ENCODE data around the gene TMC8.

Gene TMC8

DNA sequence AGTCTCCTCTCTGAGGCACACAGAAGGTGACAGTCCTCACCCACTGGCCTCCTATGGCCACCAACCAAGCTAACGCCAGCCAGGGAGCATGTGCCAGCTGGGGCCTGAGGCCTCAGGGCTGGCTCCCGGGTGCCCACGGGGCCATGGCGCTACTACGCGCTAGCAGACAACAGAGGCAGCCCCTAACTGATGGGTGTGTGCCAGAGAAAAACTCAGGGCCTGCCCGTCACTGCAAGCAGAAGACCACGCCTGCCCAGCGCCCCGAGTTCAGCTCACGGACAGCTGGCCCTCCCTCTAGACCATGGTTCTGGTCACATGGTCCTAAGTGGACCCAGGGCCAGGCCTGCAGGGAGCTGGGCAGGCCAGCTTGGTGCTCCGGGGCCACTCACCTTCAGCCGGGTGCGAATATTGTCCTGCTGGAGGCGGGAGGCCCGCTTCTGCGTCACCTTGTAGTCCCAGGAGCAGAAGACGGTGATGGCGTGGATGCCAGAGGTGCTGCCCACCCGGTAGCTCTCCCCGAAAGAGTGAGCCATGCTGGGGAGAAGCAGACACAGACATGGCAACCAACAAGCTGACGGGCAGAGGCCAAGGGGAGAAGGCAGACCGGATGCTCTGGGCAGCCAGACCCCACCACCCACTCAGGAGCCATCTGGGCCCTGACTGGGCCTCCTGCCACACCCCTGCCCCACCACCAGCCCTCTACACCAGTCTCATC is 8.2 kb upstream of the TMC8 start:
- in situ Hi-C loops (cut with MboI; ENCODE audit: low sequenced_read_pairs): no loop called here

GRCh38 chr17:78122931-78123249 is 7.7 kb upstream of the TMC8 start:
- in situ Hi-C loops (cut with MboI; ENCODE audit: low sequenced_read_pairs): no loop called here

- in situ Hi-C loops (cut with MboI; ENCODE audit: low sequenced_read_pairs): no loop called here
Measured at GRCh38 chr17:78123258-78123929, 7.2 kb upstream of the TMC8 start.

DNA sequence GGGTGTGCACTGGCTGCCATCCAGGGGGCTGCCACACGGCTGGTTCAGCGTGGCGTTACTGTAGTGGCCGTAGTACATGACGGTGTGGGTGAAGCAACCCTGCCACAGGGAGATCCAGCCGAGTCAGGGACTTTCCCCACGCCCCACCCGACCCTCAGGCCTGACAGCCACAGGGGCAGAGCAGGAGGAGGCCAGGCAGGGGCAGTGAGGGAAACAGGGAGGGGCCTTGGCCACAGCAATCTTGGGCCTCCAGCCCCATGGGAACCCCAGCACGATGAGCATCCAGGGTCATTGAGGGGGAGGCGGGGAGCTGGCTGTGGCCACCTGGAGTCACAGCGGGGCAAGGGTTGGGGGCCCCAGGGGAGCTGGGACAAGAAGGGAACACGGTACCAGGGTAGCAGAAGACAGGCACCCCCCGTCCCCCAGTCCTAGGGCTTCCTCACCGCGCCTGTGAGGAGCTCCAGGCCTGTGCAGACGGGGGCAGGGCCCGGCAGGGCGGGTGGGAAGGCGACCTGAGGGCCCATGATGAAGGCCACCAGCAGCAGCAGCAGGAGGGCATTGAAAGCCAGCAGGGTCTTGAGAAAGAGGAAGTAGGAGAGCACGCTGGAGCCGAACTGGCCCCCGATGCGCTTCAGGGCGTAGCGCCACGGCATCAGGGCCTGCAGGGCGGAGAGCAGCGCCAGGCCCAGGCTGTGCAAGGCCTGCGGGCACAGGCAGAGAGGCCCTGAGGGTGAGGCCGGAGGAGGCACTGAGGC is 6.3 kb upstream of the TMC8 start:
- in situ Hi-C loops (cut with MboI; ENCODE audit: low sequenced_read_pairs): no loop called here

DNA sequence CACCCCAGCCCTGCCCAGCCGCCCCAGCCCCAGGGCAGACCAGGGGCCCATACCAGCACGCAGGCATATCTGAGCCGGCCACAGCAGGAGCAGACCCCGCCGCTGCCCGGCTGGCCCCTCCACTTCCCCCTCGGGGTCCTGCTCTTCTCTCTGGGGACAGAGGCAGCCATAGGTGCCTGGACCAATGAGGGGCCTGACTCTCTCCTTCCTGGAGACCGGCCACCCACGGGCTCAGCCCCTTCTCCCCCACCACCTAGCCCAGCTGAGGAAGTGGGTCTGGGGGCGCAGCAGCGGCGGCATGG is 5.8 kb upstream of the TMC8 start:
- in situ Hi-C loops (cut with MboI; ENCODE audit: low sequenced_read_pairs): no loop called here

DNA sequence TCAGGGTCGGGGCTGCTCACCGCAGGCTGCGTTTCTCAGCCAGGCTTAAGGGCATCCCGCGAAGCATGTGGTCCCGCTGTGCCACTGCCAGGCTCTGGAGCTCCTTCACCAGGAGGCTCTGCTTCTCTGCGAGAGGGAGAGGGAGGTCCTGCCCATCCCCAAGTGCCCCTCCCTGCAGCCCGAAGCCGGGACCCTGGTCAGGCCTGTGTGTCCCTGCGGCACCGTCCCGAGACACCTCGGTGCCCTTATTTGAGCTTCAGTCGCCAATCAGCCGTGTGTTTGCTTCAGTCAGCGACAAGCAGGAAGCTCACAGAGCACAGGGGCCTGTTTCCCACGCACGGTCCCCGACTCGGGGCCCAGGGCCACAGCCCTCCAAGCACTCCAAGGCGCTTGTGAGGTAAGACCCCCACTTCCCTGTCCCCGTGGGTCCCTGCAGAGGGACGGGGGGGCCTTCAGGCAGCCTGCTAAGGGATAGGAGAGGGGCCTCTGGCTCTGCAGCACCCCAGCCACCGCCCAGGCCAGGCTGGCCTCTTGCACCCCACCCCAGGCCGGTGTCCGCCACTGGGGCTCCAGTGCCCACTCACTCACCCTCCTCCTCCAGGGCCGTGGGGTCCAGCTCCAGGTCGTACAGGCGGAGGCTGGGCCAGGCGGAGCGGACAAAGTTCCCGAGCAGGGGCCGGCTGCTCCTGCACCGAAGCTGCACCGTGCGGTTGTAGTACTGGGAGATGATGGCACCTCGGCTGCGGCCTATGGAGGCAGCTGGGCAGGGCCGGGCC is 5.2 kb upstream of the TMC8 start:
- in situ Hi-C loops (cut with MboI; ENCODE audit: low sequenced_read_pairs): no loop called here

GRCh38 chr17:78125976-78126894 is 4.3 kb upstream of the TMC8 start:
- in situ Hi-C loops (cut with MboI; ENCODE audit: low sequenced_read_pairs): no loop called here

- in situ Hi-C loops (cut with MboI; ENCODE audit: low sequenced_read_pairs): no loop called here
Measured at GRCh38 chr17:78126895-78127238, 3.7 kb upstream of the TMC8 start.

DNA sequence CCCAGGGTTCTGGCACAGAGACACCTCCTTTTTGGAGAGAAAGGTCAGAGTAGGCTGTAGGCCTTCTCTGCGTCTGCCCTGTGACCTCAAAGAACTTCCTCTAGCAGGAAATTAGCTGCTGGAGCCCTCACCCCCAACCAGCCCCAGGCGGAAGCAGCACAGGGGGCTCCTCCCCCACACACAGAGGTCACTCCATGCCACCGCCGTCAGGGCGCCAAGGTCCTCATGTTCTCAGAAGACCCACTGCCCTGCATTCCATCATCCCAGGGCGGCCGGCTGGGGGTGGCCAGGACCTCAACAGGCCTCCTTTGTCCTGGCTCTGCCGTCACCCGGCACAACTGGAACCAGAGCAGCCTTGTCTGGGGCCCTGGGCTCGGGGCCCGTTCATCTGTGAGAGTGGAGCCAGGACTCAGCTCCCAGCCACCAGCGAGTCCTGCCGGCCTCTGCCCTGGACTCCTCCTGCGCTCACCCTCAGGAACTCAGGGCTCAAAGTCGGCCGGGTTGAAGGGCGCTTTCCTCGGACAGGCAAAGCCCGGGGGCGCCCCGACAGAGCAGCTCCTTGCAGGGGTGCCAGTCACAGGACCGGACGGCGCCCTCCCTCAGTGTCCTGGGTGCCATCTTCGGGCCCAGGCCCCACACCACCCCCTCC is 3.2 kb upstream of the TMC8 start:
- in situ Hi-C loops (cut with MboI; ENCODE audit: low sequenced_read_pairs): no loop called here

DNA sequence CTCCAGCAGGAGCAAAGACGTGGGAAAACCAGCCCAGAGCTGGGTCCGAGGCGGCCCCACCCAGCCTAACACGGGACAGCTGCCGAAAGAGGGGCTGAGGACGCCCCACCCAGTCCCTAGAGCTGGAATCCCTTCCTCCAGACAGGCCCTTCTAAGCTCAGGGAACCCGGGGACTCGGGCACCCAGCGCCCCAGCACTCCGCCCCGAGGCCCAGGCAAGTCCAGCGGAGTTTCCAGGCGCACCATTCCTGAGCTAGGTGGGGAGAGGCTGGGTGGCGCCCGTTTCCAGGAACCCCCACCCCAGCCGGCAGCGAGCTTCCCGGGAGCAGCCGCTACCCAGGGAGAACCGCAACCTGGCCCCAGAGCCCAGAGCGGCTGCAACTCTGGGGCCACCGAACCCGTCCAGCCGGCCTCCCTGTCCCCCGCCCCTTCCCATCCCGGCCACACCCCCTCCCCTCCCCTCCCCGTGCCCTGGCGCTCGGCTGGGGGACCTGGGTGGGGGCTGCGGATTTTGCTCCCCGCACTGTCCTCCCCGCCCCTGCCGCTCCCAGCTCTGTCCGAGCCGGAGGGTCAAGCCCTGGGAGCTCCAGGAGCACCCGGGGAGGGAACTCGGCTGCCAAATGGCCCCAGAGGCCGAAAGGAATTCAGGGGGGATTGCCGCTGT is 2.6 kb upstream of the TMC8 start:
- in situ Hi-C loops (cut with MboI; ENCODE audit: low sequenced_read_pairs): no loop called here

DNA sequence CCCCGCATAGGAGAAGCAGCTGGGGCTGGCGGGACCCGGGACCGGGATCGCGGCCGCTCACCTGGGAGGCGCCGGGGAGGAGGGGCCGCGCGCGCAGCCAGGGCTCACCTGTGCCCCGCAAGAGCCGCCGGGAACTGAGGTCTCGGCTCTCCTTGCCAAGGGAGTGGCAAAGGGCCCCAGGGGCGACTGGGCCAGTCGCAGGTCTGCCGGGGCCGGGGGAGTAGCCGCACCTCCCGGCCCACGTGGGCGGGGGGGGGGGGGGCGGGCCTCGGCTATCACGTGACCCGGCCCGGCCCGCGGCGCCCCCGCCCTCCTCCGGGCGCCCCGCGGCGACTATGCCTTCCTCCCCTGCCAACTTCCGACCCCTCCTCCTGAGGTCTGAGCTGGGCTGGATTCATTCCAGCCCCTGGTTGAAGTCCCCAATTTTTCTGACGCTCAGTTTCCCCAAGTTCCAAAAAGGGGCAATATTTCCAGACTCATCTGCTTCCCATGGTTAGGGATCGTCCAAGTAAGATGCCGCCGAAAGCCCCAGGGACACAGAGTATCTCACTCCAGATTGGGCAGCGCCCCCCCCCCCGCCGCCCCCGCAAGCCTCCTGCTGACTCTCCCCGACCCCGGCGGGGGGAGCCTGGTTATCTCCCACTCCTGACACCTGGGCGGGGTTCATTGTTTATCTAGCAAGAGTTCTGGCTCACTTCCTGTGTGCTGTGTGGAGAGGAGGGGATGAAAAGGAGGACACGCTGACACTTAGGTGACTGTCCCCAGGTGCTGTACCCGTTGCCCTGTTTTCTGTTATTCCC is 1.8 kb upstream of the TMC8 start, which contains the start of gene TMC6:
TSS of gene TMC6 (minus strand) at position 205 of the 800 bp plus-strand sequence. CDS start 1,923 bp downstream, outside the sequence.
- in situ Hi-C loops (cut with MboI; ENCODE audit: low sequenced_read_pairs): no loop called here

- in situ Hi-C loops (cut with MboI; ENCODE audit: low sequenced_read_pairs): no loop called here
Measured at GRCh38 chr17:78129351-78130089, 1.1 kb upstream of the TMC8 start.

DNA sequence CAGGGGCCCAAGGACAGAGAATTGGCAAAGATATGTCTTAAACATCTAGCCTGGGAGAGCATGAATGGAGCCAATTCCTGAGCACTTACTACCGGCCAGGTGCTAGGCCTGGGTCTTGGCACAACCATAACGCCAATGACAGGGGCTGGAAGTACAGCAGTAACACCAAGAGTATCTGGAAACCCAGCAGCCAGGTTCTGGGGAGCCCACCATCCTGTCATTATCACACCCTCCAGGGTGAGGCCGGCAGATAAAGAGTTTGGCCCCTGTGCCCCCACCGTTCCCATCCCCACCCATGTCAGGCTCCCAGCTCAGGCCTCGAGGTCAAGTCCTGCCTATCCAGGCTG is 508 bp upstream of the TMC8 start:
- in situ Hi-C loops (cut with MboI; ENCODE audit: low sequenced_read_pairs): no loop called here

- in situ Hi-C loops (cut with MboI; ENCODE audit: low sequenced_read_pairs): no loop called here
Measured at GRCh38 chr17:78131172-78132083, 857 bp downstream of the TMC8 start.

DNA sequence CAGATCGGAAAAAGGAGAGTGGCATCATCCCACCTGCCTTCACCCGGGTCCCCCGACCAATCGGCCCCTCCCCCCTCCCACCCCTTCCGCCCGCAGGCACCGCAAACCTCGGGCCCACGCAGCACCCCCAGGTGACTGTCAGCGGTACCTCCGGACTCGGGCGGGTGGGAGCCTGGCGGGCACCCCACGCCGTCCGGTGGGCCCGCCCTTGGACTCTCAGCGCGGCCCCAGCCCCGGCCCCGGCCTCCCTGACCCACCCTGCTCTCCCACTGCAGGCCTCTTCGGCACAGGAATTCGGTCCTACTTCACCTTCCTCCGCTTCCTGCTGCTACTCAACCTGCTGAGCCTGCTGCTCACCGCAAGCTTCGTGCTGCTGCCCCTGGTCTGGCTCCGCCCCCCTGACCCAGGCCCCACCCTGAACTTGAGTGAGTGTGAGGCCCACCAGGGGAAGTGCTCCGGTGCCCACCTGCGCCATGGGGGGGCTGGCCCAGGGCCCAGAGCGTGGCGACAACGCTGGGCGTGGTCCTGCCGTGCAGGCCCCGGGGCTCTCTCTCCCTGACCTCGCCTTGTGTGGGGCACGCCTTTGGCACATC is 1.6 kb downstream of the TMC8 start:
- in situ Hi-C loops (cut with MboI; ENCODE audit: low sequenced_read_pairs): no loop called here

- in situ Hi-C loops (cut with MboI; ENCODE audit: low sequenced_read_pairs): no loop called here
Measured at GRCh38 chr17:78132767-78133178, 2.2 kb downstream of the TMC8 start.

All from HL-60/S4 treated with phorbol 12-myristate 13-acetate at 8.2 ng/mL for 4 days and 3 days (cell line).